ENCODE results near the gene SMAD2.

Gene SMAD2

GRCh38 chr18:47798366-47798765 lies 132.1 kb downstream of the SMAD2 start:
- DNase-seq (ENCODE audit: insufficient read length) (no peak), FAIRE-seq (no peak)
- TF ChIP-seq POLR2AphosphoS5 (IDR thresholded peaks at IDR 0.05; ENCODE audit: low read depth, low read length) (no peak), POLR2A (IDR thresholded peaks at IDR 0.05; ENCODE audit: low read depth, low read length) (no peak), TAF1 (IDR thresholded peaks at IDR 0.05; ENCODE audit: borderline replicate concordance, low read depth, low read length) (no peak)

GRCh38 chr18:47797126-47797525 lies 133.3 kb downstream of the SMAD2 start:
- DNase-seq (ENCODE audit: insufficient read length) (no peak), FAIRE-seq (no peak)
- TF ChIP-seq POLR2A (IDR thresholded peaks at IDR 0.05; ENCODE audit: low read depth, low read length), result no peak
- TF ChIP-seq TAF1 (IDR thresholded peaks at IDR 0.05; ENCODE audit: borderline replicate concordance, low read depth, low read length), result no peak
- no peak for TF ChIP-seq POLR2AphosphoS5 (IDR thresholded peaks at IDR 0.05; ENCODE audit: low read depth, low read length)

GRCh38 chr18:47795434-47795814 lies 135.0 kb downstream of the SMAD2 start:
- TF ChIP-seq POLR2AphosphoS5 (IDR thresholded peaks at IDR 0.05; ENCODE audit: low read depth, low read length) (no peak), TAF1 (IDR thresholded peaks at IDR 0.05; ENCODE audit: borderline replicate concordance, low read depth, low read length) (no peak)
- DNase-seq (ENCODE audit: insufficient read length), result no peak
- FAIRE-seq, result no peak

- TF ChIP-seq TAF1 (IDR thresholded peaks at IDR 0.05; ENCODE audit: borderline replicate concordance, low read depth, low read length), result no peak
- TF ChIP-seq POLR2A (IDR thresholded peaks at IDR 0.05; ENCODE audit: low read depth, low read length), result no peak
- no peak for TF ChIP-seq POLR2AphosphoS5 (IDR thresholded peaks at IDR 0.05; ENCODE audit: low read depth, low read length)
- no peak for FAIRE-seq
- DNase-seq (ENCODE audit: insufficient read length), result no peak
Measured at GRCh38 chr18:47794725-47795433, 135.6 kb downstream of the SMAD2 start.

GRCh38 chr18:47793609-47794008 lies 136.8 kb downstream of the SMAD2 start:
- TF ChIP-seq POLR2AphosphoS5 (IDR thresholded peaks at IDR 0.05; ENCODE audit: low read depth, low read length) (no peak), POLR2A (IDR thresholded peaks at IDR 0.05; ENCODE audit: low read depth, low read length) (no peak), TAF1 (IDR thresholded peaks at IDR 0.05; ENCODE audit: borderline replicate concordance, low read depth, low read length) (no peak)
- DNase-seq (ENCODE audit: insufficient read length), result no peak
- no peak for FAIRE-seq

GRCh38 chr18:47791461-47791985 lies 138.9 kb downstream of the SMAD2 start:
- no peak for TF ChIP-seq POLR2A (IDR thresholded peaks at IDR 0.05; ENCODE audit: low read depth, low read length)
- no peak for TF ChIP-seq TAF1 (IDR thresholded peaks at IDR 0.05; ENCODE audit: borderline replicate concordance, low read depth, low read length)
- TF ChIP-seq POLR2AphosphoS5 (IDR thresholded peaks at IDR 0.05; ENCODE audit: low read depth, low read length), result no peak
- DNase-seq (ENCODE audit: insufficient read length), result no peak
- FAIRE-seq, result no peak

- FAIRE-seq, result no peak
- no peak for TF ChIP-seq POLR2A (IDR thresholded peaks at IDR 0.05; ENCODE audit: low read depth, low read length)
- no peak for TF ChIP-seq POLR2AphosphoS5 (IDR thresholded peaks at IDR 0.05; ENCODE audit: low read depth, low read length)
- no peak for TF ChIP-seq TAF1 (IDR thresholded peaks at IDR 0.05; ENCODE audit: borderline replicate concordance, low read depth, low read length)
- DNase-seq (ENCODE audit: insufficient read length), result no peak
Measured at GRCh38 chr18:47790036-47790435, 140.4 kb downstream of the SMAD2 start.

GRCh38 chr18:47788621-47789020 lies 141.8 kb downstream of the SMAD2 start:
- TF ChIP-seq POLR2AphosphoS5 (IDR thresholded peaks at IDR 0.05; ENCODE audit: low read depth, low read length), result no peak
- no peak for TF ChIP-seq POLR2A (IDR thresholded peaks at IDR 0.05; ENCODE audit: low read depth, low read length)
- TF ChIP-seq TAF1 (IDR thresholded peaks at IDR 0.05; ENCODE audit: borderline replicate concordance, low read depth, low read length), result no peak
- FAIRE-seq, result no peak
- DNase-seq (ENCODE audit: insufficient read length), result no peak

GRCh38 chr18:47781561-47781960 lies 148.9 kb downstream of the SMAD2 start:
- TF ChIP-seq POLR2AphosphoS5 (IDR thresholded peaks at IDR 0.05; ENCODE audit: low read depth, low read length) (no peak), POLR2A (IDR thresholded peaks at IDR 0.05; ENCODE audit: low read depth, low read length) (no peak), TAF1 (IDR thresholded peaks at IDR 0.05; ENCODE audit: borderline replicate concordance, low read depth, low read length) (no peak)
- FAIRE-seq (no peak), DNase-seq (ENCODE audit: insufficient read length) (no peak)

- no peak for TF ChIP-seq POLR2A (IDR thresholded peaks at IDR 0.05; ENCODE audit: low read depth, low read length)
- TF ChIP-seq TAF1 (IDR thresholded peaks at IDR 0.05; ENCODE audit: borderline replicate concordance, low read depth, low read length), result no peak
- TF ChIP-seq POLR2AphosphoS5 (IDR thresholded peaks at IDR 0.05; ENCODE audit: low read depth, low read length), result no peak
- no peak for FAIRE-seq
- DNase-seq (ENCODE audit: insufficient read length), result no peak
Measured at GRCh38 chr18:47780011-47780725, 150.3 kb downstream of the SMAD2 start.

- TF ChIP-seq POLR2AphosphoS5 (IDR thresholded peaks at IDR 0.05; ENCODE audit: low read depth, low read length), result no peak
- no peak for TF ChIP-seq TAF1 (IDR thresholded peaks at IDR 0.05; ENCODE audit: borderline replicate concordance, low read depth, low read length)
- no peak for TF ChIP-seq POLR2A (IDR thresholded peaks at IDR 0.05; ENCODE audit: low read depth, low read length)
- DNase-seq (ENCODE audit: insufficient read length), result no peak
- FAIRE-seq, result no peak
Measured at GRCh38 chr18:47779381-47779780, 151.1 kb downstream of the SMAD2 start.

GRCh38 chr18:47777626-47778025 lies 152.8 kb downstream of the SMAD2 start:
- FAIRE-seq, result no peak
- TF ChIP-seq POLR2A (IDR thresholded peaks at IDR 0.05; ENCODE audit: low read depth, low read length) (no peak), TAF1 (IDR thresholded peaks at IDR 0.05; ENCODE audit: borderline replicate concordance, low read depth, low read length) (no peak), POLR2AphosphoS5 (IDR thresholded peaks at IDR 0.05; ENCODE audit: low read depth, low read length) (no peak)
- DNase-seq (ENCODE audit: insufficient read length), result no peak
